ENCODE measurements around the gene OLFM3.

OLFM3 gene

DNA sequence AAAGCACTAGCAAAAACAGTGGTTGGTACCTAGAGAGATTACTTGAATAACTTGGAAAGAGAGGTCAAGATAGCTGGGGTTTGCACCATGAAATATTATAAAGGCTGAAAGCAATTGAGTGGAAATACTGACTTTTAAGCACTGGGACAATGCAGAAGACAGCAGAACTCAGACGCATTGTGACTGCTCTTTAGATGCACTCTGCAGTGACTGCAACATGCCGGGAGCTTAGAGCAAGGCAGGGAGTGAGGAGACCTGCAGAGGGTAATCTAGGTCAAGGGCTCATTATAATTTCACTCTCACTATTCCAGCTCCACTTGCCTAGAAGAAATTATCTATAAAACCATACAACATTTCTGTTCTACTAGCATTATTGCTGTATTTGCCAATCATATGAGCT lies 36.6 kb downstream of the OLFM3 start:
- no peak overlapping the region for H3K4me3 ChIP-seq (ENCODE audit: low read depth, low read length)
- no peak for DNase-seq (ENCODE audit: low read depth)
- TF ChIP-seq MAX (IDR thresholded peaks at IDR 0.05; ENCODE audit: low read depth, low read length) (no peak), POLR2A (IDR thresholded peaks at IDR 0.05; ENCODE audit: extremely low read depth, insufficient read length) (no peak), MYC (IDR thresholded peaks at IDR 0.05; ENCODE audit: low read depth, low read length) (no peak), CTCF (IDR thresholded peaks at IDR 0.05; ENCODE audit: low read depth, low read length) (no peak)

DNA sequence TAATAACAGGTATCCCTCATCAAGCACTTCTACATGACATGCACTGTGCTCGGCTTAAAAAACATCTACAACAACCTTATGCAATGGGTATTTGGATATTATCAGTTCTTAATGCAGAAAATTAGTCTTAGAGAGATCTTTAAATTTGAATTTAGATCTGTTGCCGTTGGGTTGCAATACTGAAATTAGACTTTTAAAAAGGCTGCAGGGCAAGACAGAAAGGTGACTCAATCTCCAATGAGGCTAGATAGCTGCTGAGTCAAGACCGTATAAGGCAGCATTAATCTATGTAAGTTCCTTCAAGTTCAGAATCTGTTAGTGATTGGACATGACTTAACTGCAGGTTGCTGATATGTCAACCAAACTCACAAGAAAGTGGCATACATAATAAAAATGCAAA lies 37.3 kb downstream of the OLFM3 start:
- TF ChIP-seq CTCF (IDR thresholded peaks at IDR 0.05; ENCODE audit: low read depth, low read length) (no peak), POLR2A (IDR thresholded peaks at IDR 0.05; ENCODE audit: extremely low read depth, insufficient read length) (no peak), MYC (IDR thresholded peaks at IDR 0.05; ENCODE audit: low read depth, low read length) (no peak), MAX (IDR thresholded peaks at IDR 0.05; ENCODE audit: low read depth, low read length) (no peak)
- H3K4me3 ChIP-seq (ENCODE audit: low read depth, low read length): no peak overlapping the region
- DNase-seq (ENCODE audit: low read depth): no peak

DNA sequence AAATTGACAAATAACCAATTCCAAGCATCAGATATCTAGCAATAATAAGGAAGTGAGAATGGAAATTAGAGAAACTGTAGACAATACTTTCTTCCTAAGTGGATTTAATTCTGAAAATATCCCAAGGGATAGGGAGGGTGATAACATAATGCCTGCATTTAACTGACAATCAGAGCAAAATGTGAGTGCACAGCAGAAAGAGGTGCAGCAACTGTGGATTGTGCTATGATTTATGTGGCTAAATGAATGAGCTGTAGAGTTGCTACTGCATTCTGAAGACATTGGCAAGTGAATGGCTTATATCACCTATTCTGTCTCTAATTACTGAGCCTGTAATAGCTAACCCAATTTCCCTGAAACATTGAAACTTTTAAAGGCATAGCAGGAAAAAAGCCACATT lies 39.0 kb downstream of the OLFM3 start:
- TF ChIP-seq MYC (IDR thresholded peaks at IDR 0.05; ENCODE audit: low read depth, low read length) (no peak), MAX (IDR thresholded peaks at IDR 0.05; ENCODE audit: low read depth, low read length) (no peak), POLR2A (IDR thresholded peaks at IDR 0.05; ENCODE audit: extremely low read depth, insufficient read length) (no peak), CTCF (IDR thresholded peaks at IDR 0.05; ENCODE audit: low read depth, low read length) (no peak)
- no peak for DNase-seq (ENCODE audit: low read depth)
- no peak overlapping the region for H3K4me3 ChIP-seq (ENCODE audit: low read depth, low read length)

- TF ChIP-seq MAX (IDR thresholded peaks at IDR 0.05; ENCODE audit: low read depth, low read length): no peak
- no peak for TF ChIP-seq CTCF (IDR thresholded peaks at IDR 0.05; ENCODE audit: low read depth, low read length)
- no peak for TF ChIP-seq MYC (IDR thresholded peaks at IDR 0.05; ENCODE audit: low read depth, low read length)
- no peak for TF ChIP-seq POLR2A (IDR thresholded peaks at IDR 0.05; ENCODE audit: extremely low read depth, insufficient read length)
- no peak for DNase-seq (ENCODE audit: low read depth)
- H3K4me3 ChIP-seq (ENCODE audit: low read depth, low read length): no peak overlapping the region
Observed at GRCh38 chr1:101953623-101954022, 43.1 kb downstream of the OLFM3 start.

DNA sequence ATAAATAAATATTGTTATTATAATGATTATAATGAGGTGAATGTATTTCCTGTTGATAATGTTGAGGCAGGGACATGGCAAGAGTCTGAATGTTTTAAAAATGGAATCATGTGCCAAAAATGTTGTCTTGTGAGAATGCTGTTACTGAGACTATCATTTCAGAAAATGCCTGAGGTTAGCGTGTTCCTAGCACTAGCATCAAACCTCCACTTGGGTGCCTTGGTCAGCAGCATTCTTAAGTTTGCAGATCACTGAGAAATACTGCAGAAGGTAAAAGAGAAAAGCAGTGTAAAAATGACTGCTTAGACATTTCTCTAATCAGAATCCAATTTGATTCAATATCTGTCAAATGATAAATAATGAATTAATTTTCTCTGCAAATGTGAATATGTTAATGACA lies 50.8 kb downstream of the OLFM3 start:
- DNase-seq (ENCODE audit: low read depth): no peak
- H3K4me3 ChIP-seq (ENCODE audit: low read depth, low read length): no peak overlapping the region
- no peak for TF ChIP-seq POLR2A (IDR thresholded peaks at IDR 0.05; ENCODE audit: extremely low read depth, insufficient read length)
- TF ChIP-seq CTCF (IDR thresholded peaks at IDR 0.05; ENCODE audit: low read depth, low read length): no peak
- no peak for TF ChIP-seq MAX (IDR thresholded peaks at IDR 0.05; ENCODE audit: low read depth, low read length)
- TF ChIP-seq MYC (IDR thresholded peaks at IDR 0.05; ENCODE audit: low read depth, low read length): no peak

- TF ChIP-seq CTCF (IDR thresholded peaks at IDR 0.05; ENCODE audit: low read depth, low read length): no peak
- no peak for TF ChIP-seq POLR2A (IDR thresholded peaks at IDR 0.05; ENCODE audit: extremely low read depth, insufficient read length)
- TF ChIP-seq MAX (IDR thresholded peaks at IDR 0.05; ENCODE audit: low read depth, low read length): no peak
- no peak for TF ChIP-seq MYC (IDR thresholded peaks at IDR 0.05; ENCODE audit: low read depth, low read length)
- no peak for DNase-seq (ENCODE audit: low read depth)
- H3K4me3 ChIP-seq (ENCODE audit: low read depth, low read length): no peak overlapping the region
Observed at GRCh38 chr1:101943237-101943636, 53.5 kb downstream of the OLFM3 start.
